ENCODE measurements around the gene SRXN1. TPM values are rescaled to one million over a fixed set of nuclear protein-coding genes. Genes with fewer than 3 reads are reported as not detected.

Gene SRXN1
- total RNA-seq, 4 donors from 2014 or later: 73.4 to 158 (median 133) TPM

DNA sequence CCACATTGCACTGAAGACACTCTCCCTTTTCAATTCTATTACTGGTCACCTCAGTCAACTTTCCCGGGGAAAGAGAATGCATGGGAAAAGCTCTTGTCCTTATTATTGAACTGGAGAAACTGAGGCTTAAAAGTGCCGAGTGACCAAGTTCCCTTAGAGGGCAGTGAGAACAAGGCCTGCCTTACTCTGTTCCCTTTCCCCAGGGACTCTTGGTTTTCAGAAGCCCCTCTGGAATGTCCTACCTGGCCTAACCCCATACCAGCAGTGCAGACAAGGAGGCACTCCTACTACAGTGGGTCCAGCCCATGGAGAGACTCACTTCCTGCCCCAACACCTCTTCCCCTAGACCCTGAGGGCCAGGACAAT is 6.1 kb downstream of the SRXN1 start:
- Histone ChIP-seq H3K27me3 (peaks cover 0 to 12% (median 0%) of the 10 kb centered on the region in 4 donors), H3K4me3 (no peak overlapping the region), H3K4me1 (peaks cover 13 to 30% (median 18%) of the 10 kb centered on the region in 3 donors), H3K27ac (no peak overlapping the region), H3K36me3 (peaks cover 19 to 46% (median 25%) of the 10 kb centered on the region in 3 donors), H3K9me3 (peaks cover 0 to 7% (median 0%) of the 10 kb centered on the region in 3 donors)
- 92 to 95% methylated on average over 2 of the region's 2 CpGs for WGBS, 2 donors
- no peak for DNase-seq
- TF ChIP-seq POLR2A (IDR thresholded peaks at IDR 0.05) (no peak), CTCF (IDR thresholded peaks at IDR 0.05) (no peak)
- intact Hi-C loops (cut with DNase I): no loop called here

DNA sequence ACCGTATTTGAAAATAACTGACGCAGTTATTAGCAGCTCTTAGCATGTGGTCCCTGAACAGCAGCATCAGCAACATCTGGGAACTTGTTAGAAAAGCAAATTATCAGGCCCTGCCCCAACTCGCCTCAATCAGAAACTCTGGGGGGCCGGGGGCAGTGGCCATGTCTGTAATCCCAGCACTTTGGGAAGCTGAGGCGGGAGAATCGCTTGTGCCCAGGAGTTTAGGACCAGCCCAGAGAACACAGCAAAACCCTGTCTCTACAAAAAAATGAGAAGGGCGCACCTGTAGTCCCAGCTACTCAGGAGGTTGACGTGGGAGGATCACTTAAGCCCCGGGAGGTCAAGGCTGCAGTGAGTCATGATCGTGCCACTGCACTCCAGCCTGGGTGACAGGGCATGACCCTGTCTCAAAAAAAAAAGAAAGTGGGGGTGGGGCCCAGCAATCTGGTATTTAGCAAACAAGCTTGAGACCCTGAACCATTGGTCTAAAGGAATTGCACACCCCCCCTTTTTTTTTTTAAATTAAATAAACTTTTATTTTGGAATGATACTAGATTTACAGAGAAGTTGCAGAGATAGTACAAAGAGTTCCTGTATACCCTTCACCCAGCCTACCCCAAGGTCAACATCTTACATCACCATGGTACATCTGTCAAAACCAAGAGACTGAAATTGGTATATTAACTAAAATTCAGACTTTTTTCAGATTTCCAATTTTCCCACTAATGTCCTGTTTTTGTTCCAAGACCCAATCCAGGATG is 6.7 kb downstream of the SRXN1 start:
- no peak for TF ChIP-seq CTCF (IDR thresholded peaks at IDR 0.05)
- WGBS, 2 donors: 60 to 78% methylated on average over 8 of the region's 10 CpGs
- DNase-seq: no peak
- Histone ChIP-seq H3K4me1 (peaks cover 7 to 25% (median 13%) of the 10 kb centered on the region in 3 donors), H3K4me3 (no peak overlapping the region), H3K27ac (no peak overlapping the region), H3K36me3 (peaks cover 19 to 46% (median 25%) of the 10 kb centered on the region in 3 donors), H3K9me3 (peaks cover 0 to 7% (median 0%) of the 10 kb centered on the region in 3 donors), H3K27me3 (peaks cover 0 to 15% (median 0%) of the 10 kb centered on the region in 4 donors)
- intact Hi-C loops (cut with DNase I): no loop called here

- Histone ChIP-seq H3K27ac (no peak overlapping the region), H3K27me3 (peaks cover 0 to 22% (median 0%) of the 10 kb centered on the region in 4 donors), H3K9me3 (peaks cover 0 to 7% (median 0%) of the 10 kb centered on the region in 3 donors), H3K4me3 (no peak overlapping the region), H3K4me1 (peaks cover 6 to 21% (median 7%) of the 10 kb centered on the region in 3 donors), H3K36me3 (peaks cover 19 to 40% (median 23%) of the 10 kb centered on the region in 3 donors)
- no peak for DNase-seq
- WGBS, 2 donors: 9 to 15% methylated on average over 10 to 17 of the region's 20 CpGs
- intact Hi-C loops (cut with DNase I): loop anchor here (2.0 kb wide), 1 partner anchor 85 kb away; no protein-coding TSS in a partner anchor
- TF ChIP-seq POLR2A (IDR thresholded peaks at IDR 0.05) (no peak), CTCF (IDR thresholded peaks at IDR 0.05) (peak; percentile 78 to 88 (median 84))
These were observed 7.5 kb downstream of the SRXN1 start for GRCh38 chr20:645318-646106.

GRCh38 chr20:644692-645317 is 8.2 kb downstream of the SRXN1 start:
- Histone ChIP-seq H3K27me3 (peaks cover 0 to 24% (median 0%) of the 10 kb centered on the region in 4 donors), H3K4me3 (no peak overlapping the region), H3K36me3 (peaks cover 16 to 33% (median 19%) of the 10 kb centered on the region in 3 donors), H3K9me3 (peaks cover 0 to 7% (median 0%) of the 10 kb centered on the region in 3 donors), H3K4me1 (peaks cover 6 to 21% (median 7%) of the 10 kb centered on the region in 3 donors), H3K27ac (no peak overlapping the region)
- 75 to 82% methylated on average over 11 of the region's 11 CpGs for WGBS, 2 donors
- TF ChIP-seq CTCF (IDR thresholded peaks at IDR 0.05) (no peak), POLR2A (IDR thresholded peaks at IDR 0.05) (no peak)
- DNase-seq: no peak
- intact Hi-C loops (cut with DNase I): loop anchor here (2.0 kb wide), 1 partner anchor 84 kb away; no protein-coding TSS in a partner anchor
